Cerebellar cortex (tissue), 1 donor: ENCODE data around the gene ZBTB17.
"Not testable (repeated sequence)": the region's sequence is repeated elsewhere in the genome, so short reads cannot be mapped to it uniquely, and the experiment has no call there.

ENCODE experiments used
- DNase-seq: peaks from one replicate; pipeline ENCODE4 v3.0.0-alpha.2; 2015; ENCODE audit warnings: low spot score

Gene ZBTB17

GRCh38 chr1:16011936-16012589 lies 36.2 kb upstream of the ZBTB17 start:
- DNase-seq = no peak

- no peak for DNase-seq
Measured at GRCh38 chr1:16010837-16011236, 34.9 kb upstream of the ZBTB17 start.

DNA sequence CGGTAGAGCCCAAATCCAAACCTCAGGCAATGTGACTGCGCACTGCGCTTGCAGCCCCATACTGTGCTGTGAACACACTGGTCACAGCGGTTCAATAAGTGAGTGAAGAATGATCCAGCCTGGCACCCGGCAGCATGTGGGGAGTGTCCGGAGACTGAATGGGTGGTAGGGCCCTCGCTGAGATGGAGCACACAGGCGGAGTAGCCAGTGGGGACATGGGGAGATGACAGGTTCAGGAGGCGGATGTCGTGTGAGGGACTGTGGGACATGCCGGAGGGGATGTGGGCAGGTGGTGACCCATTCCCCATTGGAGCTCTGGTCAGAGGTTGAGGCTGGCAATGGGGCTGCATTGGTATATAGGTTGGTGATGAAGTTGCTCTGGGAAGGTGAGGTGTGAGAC lies 33.8 kb upstream of the ZBTB17 start:
- no peak for DNase-seq

- DNase-seq = peak; percentile 93
Measured at GRCh38 chr1:16009030-16009460, 33.1 kb upstream of the ZBTB17 start.

- DNase-seq = no peak
Measured at GRCh38 chr1:16007671-16008341, 31.9 kb upstream of the ZBTB17 start.

DNA sequence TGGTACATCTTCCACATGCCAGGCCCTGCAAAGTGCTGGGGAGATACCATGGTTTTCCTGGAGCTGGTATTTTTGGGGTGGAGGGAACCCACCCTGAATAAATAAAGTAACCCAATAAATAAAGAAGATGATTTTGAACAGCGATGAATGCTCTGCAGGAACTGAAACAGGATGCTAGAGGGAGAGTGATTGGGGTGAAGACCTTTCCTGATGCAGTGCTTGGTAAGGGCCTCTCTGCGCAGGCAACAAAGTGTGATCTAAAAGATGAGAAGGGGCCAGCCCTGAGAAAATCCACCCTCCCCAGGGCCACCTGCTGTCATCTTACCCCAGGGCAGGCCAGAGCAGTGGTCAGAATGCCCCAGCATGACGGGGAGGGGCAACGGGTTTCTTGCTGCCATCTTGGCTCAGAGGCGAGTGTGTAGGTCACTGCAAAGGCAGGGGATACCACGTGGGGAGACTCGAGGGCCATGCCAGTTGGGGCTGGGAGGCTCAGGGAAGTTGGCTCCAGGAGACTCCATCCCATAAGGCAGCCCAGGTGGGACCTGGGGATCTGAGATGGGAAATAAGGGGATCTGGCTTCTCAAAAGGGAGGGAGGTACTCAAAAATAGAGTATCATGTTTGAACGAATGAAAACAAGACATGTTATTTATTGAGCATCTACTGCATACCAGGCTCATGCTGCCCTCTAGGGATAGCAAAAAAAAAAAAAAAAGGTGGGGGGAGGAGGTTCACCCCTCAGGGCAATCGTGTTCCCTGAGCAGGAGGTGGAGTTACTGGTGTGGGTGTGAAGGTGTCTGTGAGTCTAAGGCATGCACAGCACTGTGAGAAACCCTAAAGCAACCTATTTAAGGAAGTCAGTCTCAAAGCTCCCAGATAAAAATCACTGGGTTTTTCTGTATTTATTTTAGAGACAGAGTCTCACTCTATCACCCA lies 30.9 kb upstream of the ZBTB17 start:
- no peak for DNase-seq

GRCh38 chr1:16006010-16006409 lies 30.1 kb upstream of the ZBTB17 start:
- DNase-seq = no peak

DNA sequence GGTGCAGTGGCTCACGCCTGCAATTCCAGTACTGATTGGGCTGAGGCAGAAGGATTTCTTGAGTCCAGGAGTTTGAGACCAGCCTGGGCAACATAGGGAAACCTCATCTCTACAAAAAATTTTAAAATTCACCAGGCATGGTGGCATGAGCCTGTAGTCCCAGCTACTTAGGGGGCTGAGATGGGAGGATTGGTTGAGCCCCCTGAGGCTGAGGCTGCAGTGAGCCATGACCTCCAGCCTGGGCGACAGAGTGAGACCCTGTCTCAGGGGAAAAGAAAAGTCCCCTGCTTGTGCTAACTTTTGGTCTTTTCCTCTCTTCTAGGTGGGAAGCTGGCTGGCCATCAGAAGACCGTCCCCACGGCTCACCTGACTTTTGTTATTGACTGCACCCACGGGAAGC lies 29.7 kb upstream of the ZBTB17 start:
- no peak for DNase-seq

DNA sequence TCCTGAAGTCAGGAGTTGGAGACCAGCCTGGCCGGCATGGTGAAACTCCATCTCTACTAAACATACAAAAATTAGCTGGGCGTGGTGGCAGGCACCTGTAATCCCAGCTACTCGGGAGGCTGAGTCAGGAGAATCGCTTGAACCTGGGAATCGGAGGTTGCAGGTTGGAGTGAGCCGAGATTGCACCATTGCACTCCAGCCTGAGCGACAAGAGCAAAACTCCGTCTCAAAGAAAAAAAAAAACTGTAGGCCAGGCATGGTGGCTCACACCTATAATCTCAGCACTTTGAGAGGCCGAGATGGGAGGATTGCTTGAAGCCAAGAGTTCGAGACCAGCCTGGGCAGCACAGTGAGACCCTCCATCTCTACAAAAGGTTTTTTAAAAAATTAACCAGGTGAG lies 25.4 kb upstream of the ZBTB17 start:
- DNase-seq = not testable (repeated sequence)

DNA sequence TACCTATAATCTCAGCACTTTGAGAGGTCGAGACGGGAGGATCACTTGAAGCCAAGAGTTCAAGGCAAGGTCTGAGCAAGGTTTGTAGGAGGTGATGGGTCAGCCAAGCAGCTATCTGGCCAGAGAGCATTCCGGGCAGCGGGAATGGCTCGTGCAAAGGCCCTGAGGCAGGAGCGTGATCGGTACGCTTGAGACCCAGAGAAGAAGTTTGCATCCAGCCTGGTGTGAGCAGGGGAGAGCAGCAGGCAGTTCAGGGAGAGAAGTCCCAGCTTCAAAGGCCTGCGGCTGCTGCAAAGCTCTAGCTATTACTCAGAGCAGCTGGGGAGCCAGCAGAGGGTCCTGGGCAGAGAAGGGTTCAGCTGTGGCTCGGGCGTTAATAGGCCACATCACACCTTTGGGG lies 23.0 kb upstream of the ZBTB17 start:
- DNase-seq = no peak

- DNase-seq = no peak
Measured at GRCh38 chr1:15997637-15998280, 21.9 kb upstream of the ZBTB17 start.

GRCh38 chr1:15997076-15997585 lies 21.2 kb upstream of the ZBTB17 start:
- DNase-seq = no peak

GRCh38 chr1:15994590-15995351 lies 18.9 kb upstream of the ZBTB17 start:
- DNase-seq = peak; percentile 31

DNA sequence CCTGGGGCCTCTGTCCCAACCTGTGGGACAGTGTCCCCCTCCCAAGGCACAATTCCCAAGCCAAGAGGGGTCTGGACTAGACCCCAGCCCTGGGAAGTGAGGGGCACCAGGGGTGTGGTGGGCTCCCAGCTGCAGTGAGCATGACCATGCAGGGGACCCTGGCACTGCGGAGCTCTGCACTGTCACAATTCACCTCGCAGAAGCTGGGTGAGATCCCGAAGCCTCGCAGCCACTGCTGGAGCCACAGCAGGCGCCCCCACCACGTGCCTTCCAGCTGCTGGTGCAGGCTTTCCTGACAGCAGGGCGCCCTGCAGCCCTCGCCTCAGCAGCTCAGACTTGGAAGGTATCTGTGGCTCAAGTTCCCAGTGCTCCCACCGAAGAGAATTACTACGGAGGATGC lies 18.2 kb upstream of the ZBTB17 start:
- DNase-seq = no peak

- no peak for DNase-seq
Measured at GRCh38 chr1:15993666-15994065, 17.8 kb upstream of the ZBTB17 start.

GRCh38 chr1:15992582-15993500 lies 16.9 kb upstream of the ZBTB17 start:
- no peak for DNase-seq

DNA sequence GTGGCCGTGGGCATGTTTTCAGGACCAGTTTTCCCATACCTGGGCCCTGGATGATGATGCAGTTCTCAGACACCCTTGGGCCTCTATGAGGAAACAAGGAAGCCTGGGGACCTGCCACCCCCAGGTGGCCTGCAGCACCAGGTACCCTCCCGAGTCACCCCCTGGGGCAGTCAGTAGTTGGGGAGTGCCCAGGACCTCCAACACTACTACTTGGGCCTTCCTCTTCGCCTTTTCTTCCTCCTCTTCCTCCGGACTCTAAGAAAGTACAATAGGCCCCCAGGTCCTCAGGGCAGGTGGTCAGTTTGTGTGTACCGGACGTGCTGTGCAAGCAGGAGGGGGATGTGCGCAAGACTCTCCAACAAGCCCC lies 16.3 kb upstream of the ZBTB17 start:
- DNase-seq = no peak

DNA sequence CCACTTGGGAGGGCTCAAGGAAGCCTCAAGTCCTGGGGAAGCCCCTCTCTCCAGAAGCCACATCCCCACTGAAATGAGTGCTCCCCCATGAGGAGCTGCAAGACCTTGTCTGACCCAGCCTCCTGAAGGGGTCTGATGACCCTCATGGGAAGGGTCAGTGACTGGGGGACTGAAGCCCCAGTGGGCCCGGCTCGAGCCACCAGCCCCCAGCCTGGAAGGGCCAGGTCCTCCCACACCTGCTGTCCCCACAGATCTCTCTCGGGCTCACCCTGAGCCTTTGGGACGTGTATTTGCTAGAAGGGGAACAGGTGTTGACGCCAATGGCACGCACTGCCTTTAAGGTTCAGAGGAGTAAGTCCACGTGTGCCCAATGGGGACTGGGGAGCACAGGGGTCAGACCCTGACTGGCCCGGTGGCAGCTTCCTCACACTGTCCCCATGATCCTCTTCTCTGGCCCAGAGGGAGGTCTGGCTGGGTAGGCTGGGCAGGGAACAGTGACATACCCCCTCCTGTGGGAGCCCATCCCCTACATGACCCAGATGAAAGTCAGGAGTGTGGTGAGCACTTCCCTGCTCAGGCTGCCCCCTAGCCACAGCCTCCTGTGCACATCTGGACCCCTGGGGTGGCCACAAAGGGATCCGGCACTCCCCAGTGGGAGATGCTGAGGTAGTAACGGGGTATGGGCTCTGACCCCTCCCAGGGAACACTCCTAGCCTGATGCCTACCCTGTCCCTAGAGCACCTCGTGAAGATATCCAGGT lies 15.7 kb upstream of the ZBTB17 start:
- DNase-seq = no peak

- peak; percentile 10 for DNase-seq
Measured at GRCh38 chr1:15989776-15990175, 13.9 kb upstream of the ZBTB17 start.
